Heart left ventricle (tissue), 16 donors: ENCODE data around the gene FAM216B. TPM values are rescaled to one million over a fixed set of nuclear protein-coding genes. Genes with fewer than 3 reads are reported as not detected.

Source experiments
- ATAC-seq, 4 donors: fragments of 200-7000 bp; cut with Tn5 transposase; one replicate each; pipeline ENCODE4 v1.9.1; 2020 to 2022; ENCODE audit warnings: moderate library complexity in 4 of 4, mild to moderate bottlenecking in 3 of 4, moderate number of reproducible peaks in 1 of 4
- DNase-seq, 5 donors: peaks; one replicate each; pipeline ENCODE4 v3.0.0-alpha.2; 2020
- H3K27ac ChIP-seq, 12 donors: fragments of 200-600 bp; sonication (generic) in 4 of 12; one replicate each; pipeline versions ENCODE4 v1.5.0 to v1.8.0; 2016 to 2022; ENCODE audit warnings: mild to moderate bottlenecking in 2 of 12
- H3K27me3 ChIP-seq, 9 donors: fragments of 200-600 bp; sonication (generic) in 2 of 9; one replicate each; pipeline versions ENCODE4 v1.5.1 to v1.8.0; 2016 to 2022; ENCODE audit warnings: mild to moderate bottlenecking in 3 of 9
- H3K36me3 ChIP-seq, 9 donors: fragments of 200-600 bp; sonication (generic) in 2 of 9; one replicate each; pipeline versions ENCODE4 v1.5.0 to v1.8.0; 2018 to 2022; ENCODE audit warnings: mild to moderate bottlenecking in 2 of 9
- H3K4me1 ChIP-seq, 12 donors: fragments of 200-600 bp; sonication (generic) in 4 of 12; one replicate each; pipeline versions ENCODE4 v1.5.0 to v1.8.0; 2016 to 2022; ENCODE audit warnings: mild to moderate bottlenecking in 3 of 12
- H3K4me3 ChIP-seq, 12 donors: fragments of 200-600 bp; sonication (generic) in 4 of 12; one replicate each; pipeline versions ENCODE4 v1.5.0 to v1.8.0; 2017 to 2022; ENCODE audit warnings: mild to moderate bottlenecking in 9 of 12, moderate library complexity in 4 of 12
- H3K9me3 ChIP-seq, 12 donors: fragments of 200-600 bp; sonication (generic) in 4 of 12; one replicate each; pipeline versions ENCODE4 v1.5.0 to v1.8.0; 2016 to 2022; ENCODE audit warnings: mild to moderate bottlenecking in 1 of 12
- POLR2A ChIP-seq, 2 donors: fragments of 450-650 bp; IDR thresholded peaks; one replicate each; pipeline ENCODE4 v1.6.1; 2017; ENCODE audit warnings: antibody characterized with exemption in 2 of 2, mild to moderate bottlenecking in 2 of 2, moderate library complexity in 2 of 2
- WGBS, 4 donors: extraction: QIAGEN DNeasy Blood & Tissue Kit in 2 of 4; methylation state at CpG; one replicate each; pipeline versions ENCODE4 v1.1.5 to v1.1.7; 2013 to 2018; 5-methylcytosine and 5-hydroxymethylcytosine counted together
- intact Hi-C, 10 donors: fragments of 100-400 bp; cut with DNase I; formaldehyde crosslinking; loops; one replicate each; pipeline versions ENCODE4 v1.11.1 to v1.14.2; 2022
- polyA plus RNA-seq, 2 donors: library from polyadenylated mRNA; stranded (reverse); fragments of 200-250 nt; gene quantifications; one replicate each; pipeline ENCODE4 v1.2.3, GENCODE V29; 2013
- total RNA-seq, 9 donors: library from RNA; depleted of rRNA in 2 of 9; stranded (reverse); fragments of >200 nt in 2 of 9; fragmentation: NEBNext Ultra II Directional in 3 of 9; extraction: Animal tissue kit (Norgen Biotek cat#: 25700) in 3 of 9; gene quantifications; one replicate each; pipeline versions ENCODE4 v1.1.0 to v1.2.4, GENCODE V29; 2016 to 2023
- TF ChIP-seq, protein P1 (sequence below), 12 donors: fragments of 200-600 bp; sonication (generic) in 4 of 12; IDR thresholded peaks; one replicate each; pipeline versions ENCODE4 v1.5.0 to v1.8.0; 2018 to 2022; ENCODE audit warnings: antibody characterized with exemption in 12 of 12, mild to moderate bottlenecking in 5 of 12
- donor health status: ischemic (EF 13 %, LVEDD 7.1; RV severe dilation, severe dysfunction).
- donor health status: healthy with polysubstance abuse.
- donor health status: DM: no; HTN: yes; CAD: no.
- donor health status: DM: no; HTN: no; CAD: no.
- donor health status: ischemic (EF 25% LVEDD 6.9; RV normal size, moderate dysfunction).
- donor health status: ischemic (EF 25% LVEDD 5.7; RV mildly dilated, moderate dysfunction).
- donor health status: healthy.
- donor health status: DM: yes; HTN: yes; CAD: no.
- donor health status: ischemic (EF 35%, LVEDD 5.7; RV mildly dilated, moderate dysfunction).
- donor health status: nonischemic (EF 11% LVEDD 7.7; RV severe dilation, severe dysfunction).
- donor health status: DM: yes; HTN: yes; CAD: no.
- donor health status: PGD.
- donor health status: ischemic (EF 29% LVEDD 5.4; RV normal size, mild dysfunction).
- donor health status: nonischemic (EF 23%, LVEDD 6.1; RV moderate dilation, normal function).

The FAM216B gene
- total and polyA plus RNA-seq, 11 donors = 0.07 to 1.3 (median 0.67) TPM

GRCh38 chr13:42836930-42837690 lies 55.7 kb downstream of the FAM216B start:
- no peak for DNase-seq
- WGBS, 4 donors = 46 to 55% (median 47%) methylated on average over 10 of the region's 10 CpGs
- Histone ChIP-seq H3K36me3 (no peaks in the 10 kb centered on the region), H3K4me3 (no peak overlapping the region), H3K27ac (no peak overlapping the region), H3K9me3 (no peaks in the 10 kb centered on the region), H3K27me3 (no peaks in the 10 kb centered on the region), H3K4me1 (peaks cover 0 to 5% (median 0%) of the 10 kb centered on the region in 12 donors)
- ATAC-seq = peak in 1 of 4 donors; percentile 50
- intact Hi-C loops = loop anchor here in 4 of 10 donors (2.0 to 10.0 kb wide), 3 partner anchors 295 to 298 kb away; no protein-coding TSS in a partner anchor
- no peak for TF ChIP-seq POLR2A (IDR thresholded peaks at IDR 0.05)
- TF ChIP-seq, protein P1, sequence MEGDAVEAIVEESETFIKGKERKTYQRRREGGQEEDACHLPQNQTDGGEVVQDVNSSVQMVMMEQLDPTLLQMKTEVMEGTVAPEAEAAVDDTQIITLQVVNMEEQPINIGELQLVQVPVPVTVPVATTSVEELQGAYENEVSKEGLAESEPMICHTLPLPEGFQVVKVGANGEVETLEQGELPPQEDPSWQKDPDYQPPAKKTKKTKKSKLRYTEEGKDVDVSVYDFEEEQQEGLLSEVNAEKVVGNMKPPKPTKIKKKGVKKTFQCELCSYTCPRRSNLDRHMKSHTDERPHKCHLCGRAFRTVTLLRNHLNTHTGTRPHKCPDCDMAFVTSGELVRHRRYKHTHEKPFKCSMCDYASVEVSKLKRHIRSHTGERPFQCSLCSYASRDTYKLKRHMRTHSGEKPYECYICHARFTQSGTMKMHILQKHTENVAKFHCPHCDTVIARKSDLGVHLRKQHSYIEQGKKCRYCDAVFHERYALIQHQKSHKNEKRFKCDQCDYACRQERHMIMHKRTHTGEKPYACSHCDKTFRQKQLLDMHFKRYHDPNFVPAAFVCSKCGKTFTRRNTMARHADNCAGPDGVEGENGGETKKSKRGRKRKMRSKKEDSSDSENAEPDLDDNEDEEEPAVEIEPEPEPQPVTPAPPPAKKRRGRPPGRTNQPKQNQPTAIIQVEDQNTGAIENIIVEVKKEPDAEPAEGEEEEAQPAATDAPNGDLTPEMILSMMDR (IDR thresholded peaks at IDR 0.05) = peak in 10 of 12 donors; percentile 9 to 48 (median 22)

Other genes starting within 250 kb of the FAM216B start
- gene TNFSF11, start 207.4 kb upstream of the FAM216B start, total RNA-seq = not detected
- gene TNFSF11, start 207.4 kb upstream of the FAM216B start, polyA plus RNA-seq = not detected
- 10 to 100 TPM in 2 of 9 donors, 1 to 10 TPM in 7; 1.9 to 36.1 (median 5.5) TPM for gene EPSTI1, start 210.7 kb downstream of the FAM216B start, total RNA-seq
- 1 to 10 TPM; 1.3 to 2.3 TPM for gene EPSTI1, start 210.7 kb downstream of the FAM216B start, polyA plus RNA-seq
- gene DNAJC15, start 242.0 kb downstream of the FAM216B start, total RNA-seq = 10 to 100 TPM; 12.8 to 28.5 (median 24.1) TPM
- 10 to 100 TPM; 32.9 to 39.2 TPM for gene DNAJC15, start 242.0 kb downstream of the FAM216B start, polyA plus RNA-seq